ENCODE data around the gene TXNDC5. TPM values are rescaled to one million over a fixed set of nuclear protein-coding genes. Genes with fewer than 3 reads are reported as not detected.

Gene TXNDC5
- total RNA-seq, 4 donors from 2014 or later, result 85.0 to 137 (median 110) TPM

- TF ChIP-seq POLR2A (IDR thresholded peaks at IDR 0.05), result no peak
- TF ChIP-seq CTCF (IDR thresholded peaks at IDR 0.05), result no peak
- no peak for TF ChIP-seq EP300 (IDR thresholded peaks at IDR 0.05)
- H3K9me3 ChIP-seq, result peaks cover 0 to 17% (median 0%) of the 10 kb centered on the region in 4 donors
- peaks cover 0 to 3% (median 0%) of the 10 kb centered on the region in 4 donors for H3K4me1 ChIP-seq
- no peaks in the 10 kb centered on the region for H3K36me3 ChIP-seq
- H3K27me3 ChIP-seq, result no peaks in the 10 kb centered on the region
- 81 to 85% methylated on average over 4 of the region's 4 CpGs for WGBS, 2 donors
- no peak overlapping the region for H3K4me3 ChIP-seq
- no peak overlapping the region for H3K27ac ChIP-seq
- no peak for DNase-seq (ENCODE audit: low spot score in 2 of 2)
These were observed 10.5 kb upstream of the TXNDC5 start for GRCh38 chr6:7921046-7921445.

- Histone ChIP-seq H3K36me3 (no peaks in the 10 kb centered on the region), H3K9me3 (peaks cover 0 to 11% (median 0%) of the 10 kb centered on the region in 4 donors), H3K4me1 (peaks cover 0 to 3% (median 0%) of the 10 kb centered on the region in 4 donors), H3K27ac (no peak overlapping the region), H3K4me3 (no peak overlapping the region), H3K27me3 (no peaks in the 10 kb centered on the region)
- 79 to 84% methylated on average over 2 of the region's 2 CpGs for WGBS, 2 donors
- DNase-seq (ENCODE audit: low spot score in 2 of 2), result no peak
- TF ChIP-seq POLR2A (IDR thresholded peaks at IDR 0.05), result no peak
- TF ChIP-seq EP300 (IDR thresholded peaks at IDR 0.05), result no peak
- TF ChIP-seq CTCF (IDR thresholded peaks at IDR 0.05), result no peak
These were observed 9.8 kb upstream of the TXNDC5 start for GRCh38 chr6:7920425-7920824.

GRCh38 chr6:7919871-7920270 lies 9.3 kb upstream of the TXNDC5 start:
- Histone ChIP-seq H3K36me3 (no peaks in the 10 kb centered on the region), H3K9me3 (peaks cover 0 to 7% (median 0%) of the 10 kb centered on the region in 4 donors), H3K27ac (no peak overlapping the region), H3K4me3 (no peak overlapping the region), H3K4me1 (peaks cover 0 to 3% (median 0%) of the 10 kb centered on the region in 4 donors), H3K27me3 (no peaks in the 10 kb centered on the region)
- no peak for DNase-seq (ENCODE audit: low spot score in 2 of 2)
- WGBS, 2 donors, result 73 to 77% methylated on average over 8 of the region's 8 CpGs
- TF ChIP-seq CTCF (IDR thresholded peaks at IDR 0.05) (no peak), POLR2A (IDR thresholded peaks at IDR 0.05) (no peak), EP300 (IDR thresholded peaks at IDR 0.05) (no peak)

- no peak for TF ChIP-seq EP300 (IDR thresholded peaks at IDR 0.05)
- no peak for TF ChIP-seq POLR2A (IDR thresholded peaks at IDR 0.05)
- TF ChIP-seq CTCF (IDR thresholded peaks at IDR 0.05), result no peak
- no peak for DNase-seq (ENCODE audit: low spot score in 2 of 2)
- no peak overlapping the region for H3K27ac ChIP-seq
- H3K9me3 ChIP-seq, result no peaks in the 10 kb centered on the region
- H3K4me3 ChIP-seq, result no peak overlapping the region
- H3K4me1 ChIP-seq, result peaks cover 0 to 3% (median 0%) of the 10 kb centered on the region in 4 donors
- no peaks in the 10 kb centered on the region for H3K27me3 ChIP-seq
- no peaks in the 10 kb centered on the region for H3K36me3 ChIP-seq
- WGBS, 2 donors, result 89 to 91% methylated on average over 4 of the region's 4 CpGs
These were observed 7.8 kb upstream of the TXNDC5 start for GRCh38 chr6:7918403-7918802.

- peaks cover 0 to 3% (median 0%) of the 10 kb centered on the region in 4 donors for H3K4me1 ChIP-seq
- WGBS, 2 donors, result 60 to 61% methylated on average over 5 of the region's 5 CpGs
- H3K4me3 ChIP-seq, result no peak overlapping the region
- DNase-seq (ENCODE audit: low spot score in 2 of 2), result no peak
- TF ChIP-seq CTCF (IDR thresholded peaks at IDR 0.05) (no peak), EP300 (IDR thresholded peaks at IDR 0.05) (no peak), POLR2A (IDR thresholded peaks at IDR 0.05) (no peak)
- no peak overlapping the region for H3K27ac ChIP-seq
- no peaks in the 10 kb centered on the region for H3K27me3 ChIP-seq
- H3K9me3 ChIP-seq, result no peaks in the 10 kb centered on the region
- H3K36me3 ChIP-seq, result no peaks in the 10 kb centered on the region
These were observed 7.1 kb upstream of the TXNDC5 start for GRCh38 chr6:7917729-7918128.
